ENCODE measurements around the gene ARMH4. TPM values are rescaled to one million over a fixed set of nuclear protein-coding genes. Genes with fewer than 3 reads are reported as not detected.

ARMH4 gene
- polyA plus RNA-seq, 1 donor (not counting 4 experiments of a cell fraction or from before 2014, with no cell fraction given), result 0.56 TPM

DNA sequence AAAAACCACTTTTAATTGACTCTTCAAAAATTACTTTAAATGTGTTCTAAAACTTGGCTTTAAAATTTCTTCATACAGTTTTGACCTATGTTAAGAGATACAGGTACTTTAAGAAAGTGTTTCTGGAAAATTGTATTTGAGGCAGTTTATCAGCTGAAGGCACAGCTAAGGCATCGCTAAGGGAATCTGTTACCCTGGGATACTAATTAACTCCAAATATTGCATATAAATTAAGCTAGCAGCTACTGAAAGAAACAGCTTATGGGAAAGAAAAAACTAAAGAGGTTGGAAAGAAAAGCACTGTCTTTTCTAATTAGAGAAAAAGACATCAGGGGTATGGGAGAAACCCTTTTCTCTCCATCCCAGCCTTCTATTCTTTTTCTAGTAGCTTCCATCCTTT lies 152.0 kb downstream of the ARMH4 start:
- no peak for DNase-seq (ENCODE audit: low read depth, low spot score)

DNA sequence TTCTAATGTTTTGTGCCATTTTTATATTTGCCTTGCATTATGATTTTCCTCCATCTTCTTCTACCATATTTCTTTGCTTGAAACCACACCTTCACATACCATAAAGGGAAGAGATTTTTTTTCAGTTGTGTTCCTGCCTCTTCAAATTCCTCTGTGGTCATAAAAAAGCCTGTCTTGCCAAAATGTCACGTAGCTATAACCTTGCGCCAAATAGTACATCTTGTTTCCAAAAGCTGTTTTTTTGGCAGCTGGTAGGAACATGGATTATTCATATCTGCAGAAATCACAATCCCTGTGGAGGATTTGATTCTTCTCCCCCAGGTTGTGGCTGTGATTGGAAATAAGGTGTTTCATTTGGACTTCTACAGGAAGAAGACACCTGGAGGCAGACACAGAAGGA lies 152.5 kb downstream of the ARMH4 start:
- Histone ChIP-seq H3K79me2 (ENCODE audit: control insufficient read depth, insufficient read depth, low read length) (no peaks in the 10 kb centered on the region), H3K4me1 (ENCODE audit: control insufficient read depth, extremely low read depth, insufficient read depth, low read length) (no peaks in the 10 kb centered on the region), H2AFZ (ENCODE audit: control insufficient read depth, low read length) (no peak overlapping the region), H3K9me1 (ENCODE audit: control insufficient read depth, extremely low read depth, insufficient read depth, low read length) (no peaks in the 10 kb centered on the region), H3K4me3 (ENCODE audit: control insufficient read depth in 2 of 3, extremely low read depth in 1 of 3, insufficient read depth in 2 of 3, low read depth in 1 of 3, low read length in 3 of 3) (no peak overlapping the region), H3K27ac (ENCODE audit: control insufficient read depth, insufficient read depth, low read length) (no peak overlapping the region), H3K9me3 (ENCODE audit: control insufficient read depth, low read depth, low read length) (no peaks in the 10 kb centered on the region), H3K4me2 (ENCODE audit: control insufficient read depth, extremely low read depth, insufficient read depth, low read depth, low read length) (no peak overlapping the region), H4K20me1 (ENCODE audit: control insufficient read depth, extremely low read depth, insufficient read depth, low read length) (no peaks in the 10 kb centered on the region), H3K27me3 (ENCODE audit: control insufficient read depth, extremely low read depth, insufficient read depth, low read length) (no peaks in the 10 kb centered on the region), H3K36me3 (ENCODE audit: control insufficient read depth in 2 of 2, extremely low read depth in 1 of 2, insufficient read depth in 2 of 2, low read length in 2 of 2) (no peaks in the 10 kb centered on the region), H3K9ac (ENCODE audit: control insufficient read depth, extremely low read depth, insufficient read depth, low read length) (no peak overlapping the region)
- DNase-seq (ENCODE audit: low read depth, low spot score), result no peak
- FAIRE-seq, result no peak
- TF ChIP-seq, protein P1, sequence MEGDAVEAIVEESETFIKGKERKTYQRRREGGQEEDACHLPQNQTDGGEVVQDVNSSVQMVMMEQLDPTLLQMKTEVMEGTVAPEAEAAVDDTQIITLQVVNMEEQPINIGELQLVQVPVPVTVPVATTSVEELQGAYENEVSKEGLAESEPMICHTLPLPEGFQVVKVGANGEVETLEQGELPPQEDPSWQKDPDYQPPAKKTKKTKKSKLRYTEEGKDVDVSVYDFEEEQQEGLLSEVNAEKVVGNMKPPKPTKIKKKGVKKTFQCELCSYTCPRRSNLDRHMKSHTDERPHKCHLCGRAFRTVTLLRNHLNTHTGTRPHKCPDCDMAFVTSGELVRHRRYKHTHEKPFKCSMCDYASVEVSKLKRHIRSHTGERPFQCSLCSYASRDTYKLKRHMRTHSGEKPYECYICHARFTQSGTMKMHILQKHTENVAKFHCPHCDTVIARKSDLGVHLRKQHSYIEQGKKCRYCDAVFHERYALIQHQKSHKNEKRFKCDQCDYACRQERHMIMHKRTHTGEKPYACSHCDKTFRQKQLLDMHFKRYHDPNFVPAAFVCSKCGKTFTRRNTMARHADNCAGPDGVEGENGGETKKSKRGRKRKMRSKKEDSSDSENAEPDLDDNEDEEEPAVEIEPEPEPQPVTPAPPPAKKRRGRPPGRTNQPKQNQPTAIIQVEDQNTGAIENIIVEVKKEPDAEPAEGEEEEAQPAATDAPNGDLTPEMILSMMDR (optimal IDR thresholded peaks at IDR 0.05 in 1 of 3, IDR thresholded peaks at IDR 0.05 in 1 of 3, conservative IDR thresholded peaks at IDR 0.05 in 1 of 3; ENCODE audit: extremely low read depth in 1 of 3, insufficient read depth in 2 of 3, low read length in 3 of 3), result no peak
- no peak for TF ChIP-seq EZH2 (IDR thresholded peaks at IDR 0.05; ENCODE audit: low read length)
- dilution Hi-C loops (cut with MboI; ENCODE audit: extremely low pct_ligation_motif_present, low sequenced_read_pairs), result no loop called here

More for the DNA sequence above, 152.0 kb downstream of the ARMH4 start:
- Histone ChIP-seq H3K27ac (ENCODE audit: control insufficient read depth, insufficient read depth, low read length) (no peak overlapping the region), H3K36me3 (ENCODE audit: control insufficient read depth in 2 of 2, extremely low read depth in 1 of 2, insufficient read depth in 2 of 2, low read length in 2 of 2) (no peaks in the 10 kb centered on the region), H3K79me2 (ENCODE audit: control insufficient read depth, insufficient read depth, low read length) (no peaks in the 10 kb centered on the region), H3K9ac (ENCODE audit: control insufficient read depth, extremely low read depth, insufficient read depth, low read length) (no peak overlapping the region), H3K27me3 (ENCODE audit: control insufficient read depth, extremely low read depth, insufficient read depth, low read length) (no peaks in the 10 kb centered on the region), H3K9me3 (ENCODE audit: control insufficient read depth, low read depth, low read length) (no peaks in the 10 kb centered on the region), H2AFZ (ENCODE audit: control insufficient read depth, low read length) (no peak overlapping the region), H3K4me1 (ENCODE audit: control insufficient read depth, extremely low read depth, insufficient read depth, low read length) (no peaks in the 10 kb centered on the region), H3K4me3 (ENCODE audit: control insufficient read depth in 2 of 3, extremely low read depth in 1 of 3, insufficient read depth in 2 of 3, low read depth in 1 of 3, low read length in 3 of 3) (no peak overlapping the region), H4K20me1 (ENCODE audit: control insufficient read depth, extremely low read depth, insufficient read depth, low read length) (no peaks in the 10 kb centered on the region), H3K9me1 (ENCODE audit: control insufficient read depth, extremely low read depth, insufficient read depth, low read length) (no peaks in the 10 kb centered on the region), H3K4me2 (ENCODE audit: control insufficient read depth, extremely low read depth, insufficient read depth, low read depth, low read length) (no peak overlapping the region)
- no peak for FAIRE-seq
- dilution Hi-C loops (cut with MboI; ENCODE audit: extremely low pct_ligation_motif_present, low sequenced_read_pairs), result no loop called here
- TF ChIP-seq EZH2 (IDR thresholded peaks at IDR 0.05; ENCODE audit: low read length), result no peak
- TF ChIP-seq, protein P1 (optimal IDR thresholded peaks at IDR 0.05 in 1 of 3, IDR thresholded peaks at IDR 0.05 in 1 of 3, conservative IDR thresholded peaks at IDR 0.05 in 1 of 3; ENCODE audit: extremely low read depth in 1 of 3, insufficient read depth in 2 of 3, low read length in 3 of 3), result no peak

Measured in keratinocyte (primary cell).